H1 (cell line): Measurements from ENCODE around the gene CAD. TPM values are rescaled to one million over a fixed set of nuclear protein-coding genes. Genes with fewer than 3 reads are reported as not detected.

Experiments
- CTCF ChIA-PET: fragments of 300-600 bp; sonication (Branson Sonifier 250); formaldehyde crosslinking; loops from one replicate; lab custom pipeline; 2021; ENCODE audit not compliant: partially characterized antibody; lab: Charles Lee
- POLR2A ChIA-PET: fragments of 300-600 bp; sonication (Branson Sonifier 250); formaldehyde crosslinking; loops from one replicate; lab custom pipeline; 2021; ENCODE audit warnings: inconsistent platforms; ENCODE audit not compliant: partially characterized antibody; lab: Charles Lee
- DNase-seq, 2 experiments: peaks; one replicate each; pipeline versions ENCODE4 v3.0.0 to v3.0.0-alpha.2; 2010 to 2022; ENCODE audit warnings: low spot score in 2 of 2, low read depth in 1 of 2, mixed read lengths in 1 of 2
- FAIRE-seq: peaks from 2 replicates; lab custom pipeline; 2011; peaks lifted over from hg19 to GRCh38; lab: Jason Lieb, UNC
- H2AFZ ChIP-seq: 2 replicates; pipeline ENCODE4 v1.8.1; 2012; ENCODE audit warnings: low read length, inconsistent platforms
- H2AK5ac ChIP-seq: 2 replicates; pipeline ENCODE4 v1.6.1; 2013; ENCODE audit warnings: low read depth, low read length
- H2BK120ac ChIP-seq: replicated peaks from 2 replicates; pipeline ENCODE3; 2013; ENCODE audit warnings: low read depth, low read length, inconsistent platforms
- H2BK12ac ChIP-seq: 2 replicates; pipeline ENCODE4 v1.6.1; 2013; ENCODE audit warnings: low read depth, low read length
- H2BK15ac ChIP-seq: 2 replicates; pipeline ENCODE4 v1.6.1; 2013; ENCODE audit warnings: low read length
- H2BK20ac ChIP-seq: 2 replicates; pipeline ENCODE4 v1.6.1; 2013; ENCODE audit warnings: low read length
- H2BK5ac ChIP-seq: 2 replicates; pipeline ENCODE4 v1.6.1; 2013; ENCODE audit warnings: low read depth, low read length
- H3K14ac ChIP-seq: 2 replicates; pipeline ENCODE4 v1.6.1; 2013; ENCODE audit warnings: inconsistent platforms; ENCODE audit not compliant: insufficient read length
- H3K18ac ChIP-seq: 2 replicates; pipeline ENCODE4 v1.6.1; 2013; ENCODE audit warnings: low read length; ENCODE audit errors: extremely low read depth
- H3K23ac ChIP-seq: 2 replicates; pipeline ENCODE4 v1.6.1; 2013; ENCODE audit warnings: inconsistent platforms; ENCODE audit not compliant: insufficient read length
- H3K23me2 ChIP-seq: 2 replicates; pipeline ENCODE4 v1.6.1; 2013; ENCODE audit warnings: low read depth, low read length
- H3K27ac ChIP-seq: 2 replicates; pipeline ENCODE4 v1.6.1; 2011; ENCODE audit warnings: low read depth, low read length, inconsistent platforms
- H3K27me3 ChIP-seq, 4 experiments: replicated peaks in 1 of 4; 1 replicate in 1 of 4; 2 replicates in 3 of 4; pipeline versions ENCODE4 v1.6.1 to v1.8.1; 2011 to 2013; ENCODE audit warnings: low read length in 3 of 4, mild to moderate bottlenecking in 3 of 4, inconsistent platforms in 2 of 4, mixed read lengths in 2 of 4, moderate library complexity in 1 of 4; ENCODE audit not compliant: control insufficient read depth in 3 of 4, insufficient read depth in 3 of 4; ENCODE audit errors: extremely low read depth in 1 of 4
- H3K36me3 ChIP-seq, 4 experiments: 2 replicates each; pipeline versions ENCODE4 v1.6.1 to v1.8.1; 2011 to 2013; ENCODE audit warnings: mild to moderate bottlenecking in 4 of 4, low read length in 3 of 4, moderate library complexity in 2 of 4, control low read depth in 1 of 4, inconsistent platforms in 1 of 4; ENCODE audit not compliant: insufficient read depth in 4 of 4, control insufficient read depth in 2 of 4
- H3K4ac ChIP-seq: replicated peaks from 2 replicates; pipeline ENCODE3; 2013; ENCODE audit warnings: low read length, low read depth, mixed read lengths, inconsistent platforms; ENCODE audit not compliant: insufficient read length
- H3K4me1 ChIP-seq, 4 experiments: replicated peaks in 1 of 4; 1 replicate in 1 of 4; 2 replicates in 3 of 4; pipeline versions ENCODE4 v1.6.1 to v1.8.1; 2011 to 2013; ENCODE audit warnings: low read length in 3 of 4, inconsistent platforms in 2 of 4, mixed read lengths in 1 of 4; ENCODE audit not compliant: insufficient read depth in 4 of 4, control insufficient read depth in 3 of 4
- H3K4me2 ChIP-seq, 2 experiments: 2 replicates each; pipeline versions ENCODE4 v1.6.1 to v1.8.1; 2011 to 2013; ENCODE audit warnings: low read depth in 2 of 2, low read length in 2 of 2, control low read depth in 1 of 2, inconsistent platforms in 1 of 2, mild to moderate bottlenecking in 1 of 2; ENCODE audit not compliant: insufficient read depth in 1 of 2
- H3K4me3 ChIP-seq, 4 experiments: fragments of 200-600, 300-600 bp in 1 of 4; sonication (generic), shearing (Covaris generic), sonication (Bioruptor Twin) in 1 of 4; 2 replicates each; pipeline versions ENCODE4 v1.5.1 to v1.8.1; 2011 to 2016; ENCODE audit warnings: low read length in 4 of 4, low read depth in 3 of 4, control low read depth in 2 of 4, inconsistent platforms in 2 of 4, mild to moderate bottlenecking in 2 of 4, mixed read lengths in 1 of 4, moderate library complexity in 1 of 4; ENCODE audit not compliant: insufficient read depth in 2 of 4; ENCODE audit errors: extremely low read depth in 1 of 4
- H3K56ac ChIP-seq: replicated peaks from 2 replicates; pipeline ENCODE3; 2013; ENCODE audit warnings: low read depth, mild to moderate bottlenecking, mixed read lengths, low read length, inconsistent platforms; ENCODE audit not compliant: insufficient read length
- H3K79me1 ChIP-seq: 2 replicates; pipeline ENCODE4 v1.6.1; 2013; ENCODE audit warnings: low read depth, low read length, control low read depth
- H3K79me2 ChIP-seq, 2 experiments: 2 replicates each; pipeline versions ENCODE4 v1.6.1 to v1.8.1; 2012 to 2013; ENCODE audit warnings: low read length in 2 of 2, mild to moderate bottlenecking in 2 of 2, inconsistent platforms in 1 of 2; ENCODE audit not compliant: insufficient read depth in 2 of 2, control insufficient read depth in 1 of 2
- H3K9ac ChIP-seq, 4 experiments: replicated peaks in 1 of 4; 1 replicate in 1 of 4; 2 replicates in 3 of 4; pipeline versions ENCODE4 v1.6.1 to v1.8.1; 2011 to 2013; ENCODE audit warnings: low read depth in 3 of 4, low read length in 3 of 4, control low read depth in 2 of 4, mild to moderate bottlenecking in 2 of 4, moderate library complexity in 2 of 4, inconsistent platforms in 1 of 4; ENCODE audit errors: extremely low read depth in 1 of 4
- H3K9me3 ChIP-seq, 2 experiments: 2 replicates each; pipeline versions ENCODE4 v1.6.1 to v1.8.1; 2012 to 2013; ENCODE audit warnings: mild to moderate bottlenecking in 2 of 2, moderate library complexity in 2 of 2, control low read depth in 1 of 2, inconsistent platforms in 1 of 2, low read depth in 1 of 2, low read length in 1 of 2, mixed read lengths in 1 of 2; ENCODE audit not compliant: insufficient read depth in 2 of 2
- H4K20me1 ChIP-seq, 2 experiments: replicated peaks in 1 of 2; 2 replicates each; pipeline versions ENCODE3 to v1.8.1; 2011 to 2013; ENCODE audit warnings: inconsistent platforms in 2 of 2, low read length in 2 of 2, mild to moderate bottlenecking in 1 of 2; ENCODE audit not compliant: insufficient read depth in 2 of 2, control insufficient read depth in 1 of 2
- H4K5ac ChIP-seq: 2 replicates; pipeline ENCODE4 v1.6.1; 2013; ENCODE audit warnings: low read length, low read depth, mixed read lengths, inconsistent platforms; ENCODE audit not compliant: insufficient read length
- H4K8ac ChIP-seq: 2 replicates; pipeline ENCODE4 v1.8.0; 2013; ENCODE audit warnings: mild to moderate bottlenecking, moderate library complexity, low read length, inconsistent platforms; ENCODE audit not compliant: insufficient read depth; ENCODE audit errors: extremely low read depth
- H4K91ac ChIP-seq: replicated peaks from 2 replicates; pipeline ENCODE3; 2013; ENCODE audit warnings: low read length, mixed read lengths, inconsistent platforms; ENCODE audit not compliant: insufficient read length
- HDAC6 ChIP-seq: IDR thresholded peaks from one replicate; pipeline ENCODE4 v1.7.1; 2012; ENCODE audit warnings: low read depth, mild to moderate bottlenecking, inconsistent platforms, low read length, moderate library complexity
- SP1 ChIP-seq: IDR thresholded peaks from 2 replicates; pipeline ENCODE4 v1.6.1; 2011; ENCODE audit warnings: low read depth, low read length
- SP4 ChIP-seq: IDR thresholded peaks from 2 replicates; pipeline ENCODE4 v1.6.1; 2012; ENCODE audit warnings: low read length, inconsistent platforms
- WGBS, 2 experiments: shearing (Covaris generic) in 1 of 2; methylation state at CpG; one replicate each; pipeline versions ENCODE4 v1.1.6 to v1.1.7; 2013 to 2015; ENCODE audit warnings: low lambda C conversion rate in 2 of 2, mixed read lengths in 2 of 2, inconsistent platforms in 1 of 2, low coverage in 1 of 2, missing lambda C conversion rate in 1 of 2; ENCODE audit not compliant: insufficient replicate concordance in 2 of 2, insufficient coverage in 1 of 2, insufficient read length in 1 of 2; ENCODE audit errors: extremely low coverage in 1 of 2, missing lambda C conversion rate in 1 of 2; 5-methylcytosine and 5-hydroxymethylcytosine counted together
- polyA plus RNA-seq, 7 experiments: library from polyadenylated mRNA; depleted of rRNA in 3 of 7; stranded (reverse) in 5 of 7; unstranded in 2 of 7; fragments of >200 nt in 5 of 7; fragments of 200-250 nt in 2 of 7; gene quantifications; 1 replicate in 5 of 7; 2 replicates in 1 of 7; 4 replicates in 1 of 7; pipeline versions ENCODE4 v1.2.1 to v1.2.3, GENCODE V29; 2011 to 2013; ENCODE audit warnings: missing spikeins in 2 of 7, mixed read lengths in 2 of 7
- total RNA-seq: library from RNA; stranded (reverse); fragmentation: NEBNext Ultra II Directional; extraction: Animal tissue kit (Norgen Biotek cat#: 25700); gene quantifications from 2 replicates; pipeline ENCODE4 v1.2.1, GENCODE V29; 2021

CAD gene
- total and polyA plus RNA-seq, 2 of the 8 experiments (the other 6 are each of a cell fraction or from before 2014, with no cell fraction given), result 130 to 146 TPM

GRCh38 chr2:27288610-27289009, 71.4 kb downstream of the CAD start:
- Histone ChIP-seq H3K9ac (no peak overlapping the region), H3K4ac (no peak overlapping the region), H3K27ac (no peak overlapping the region), H3K23me2 (no peaks in the 10 kb centered on the region), H2BK20ac (no peak overlapping the region), H2BK120ac (no peak overlapping the region), H3K4me2 (no peak overlapping the region), H2AFZ (no peak overlapping the region), H3K23ac (no peak overlapping the region), H3K36me3 (no peaks in the 10 kb centered on the region), H4K91ac (no peak overlapping the region), H3K14ac (no peak overlapping the region), H3K79me2 (no peaks in the 10 kb centered on the region), H4K5ac (no peak overlapping the region), H2AK5ac (no peak overlapping the region), H3K56ac (no peak overlapping the region), H3K4me1 (peaks cover 0 to 5% (median 3%) of the 10 kb centered on the region in 4 experiments; a peak in 3 of 7 replicates), H3K18ac (no peak overlapping the region), H4K8ac (no peak overlapping the region), H2BK5ac (no peak overlapping the region), H3K4me3 (no peak overlapping the region), H3K9me3 (no peaks in the 10 kb centered on the region), H4K20me1 (no peaks in the 10 kb centered on the region), H2BK12ac (no peak overlapping the region), H2BK15ac (no peak overlapping the region), H3K27me3 (no peaks in the 10 kb centered on the region; a peak in 1 of 7 replicates), H3K79me1 (no peaks in the 10 kb centered on the region)
- ChIA-PET CTCF (interaction anchor here (1.7 to 20.2 kb wide), 4 partner anchors 9 to 37 kb away, joined by 4 to 413 read pairs (median 42); partner anchors contain the start of genes TRIM54 and UCN), POLR2A (interaction anchor here (1.7 to 2.2 kb wide), 2 partner anchors 14 to 40 kb away, joined by 7 to 11 read pairs; no protein-coding TSS in a partner anchor)
- DNase-seq (no peak), FAIRE-seq (no peak)
- WGBS, 2 experiments, result 93% methylated on average over 3 of the region's 3 CpGs; no CpG with 5 or more reads in 1 of the 2 experiments
- TF ChIP-seq SP4 (no peak), SP1 (no peak), HDAC6 (no peak)
